Activated naive CD8-positive, alpha-beta T cell treated with anti-CD3 and anti-CD28 coated beads, Interleukin-2, amount 10 ng/mL, durations not matched to agents 7 days and 5 days (primary cell): ENCODE results near the gene RANBP17. TPM values are rescaled to one million over a fixed set of nuclear protein-coding genes. Genes with fewer than 3 reads are reported as not detected.

Experiments
- ATAC-seq: fragments of 150-1000 bp; cut with Tn5 transposase; one replicate; pipeline ENCODE4 v1.10.0; 2021; ENCODE audit warnings: low read depth, moderate library complexity
- POLR2A ChIA-PET: fragments of 350-600 bp; sonication (Branson Sonifier 250); formaldehyde crosslinking; loops from one replicate; lab custom pipeline; 2021; ENCODE audit warnings: antibody characterized with exemption; lab: Charles Lee
- DNase-seq: peaks from one replicate; pipeline ENCODE4 v3.0.0; 2021
- H3K27ac Mint-ChIP-seq: one replicate; pipeline ENCODE4 v1.8.0; 2022; ENCODE audit warnings: mild to moderate bottlenecking, mixed read lengths
- H3K27me3 Mint-ChIP-seq: one replicate; pipeline ENCODE4 v1.8.0; 2022; ENCODE audit warnings: mild to moderate bottlenecking, moderate library complexity, mixed read lengths
- H3K36me3 Mint-ChIP-seq: one replicate; pipeline ENCODE4 v1.8.0; 2021; ENCODE audit warnings: mild to moderate bottlenecking, mixed read lengths
- H3K4me1 Mint-ChIP-seq: one replicate; pipeline ENCODE4 v1.8.0; 2021; ENCODE audit warnings: mixed read lengths
- H3K4me3 Mint-ChIP-seq: one replicate; pipeline ENCODE4 v1.8.0; 2022; ENCODE audit warnings: mild to moderate bottlenecking, moderate library complexity, mixed read lengths
- H3K9me3 Mint-ChIP-seq: one replicate; pipeline ENCODE4 v1.8.0; 2021; ENCODE audit warnings: mixed read lengths
- total RNA-seq, 2 experiments: library from RNA; stranded (reverse); gene quantifications; one replicate each; pipeline ENCODE4 v1.2.3, GENCODE V29; 2021

Gene RANBP17
- total RNA-seq, 2 experiments from 2014 or later, result 0.53 TPM; not detected in 1

DNA sequence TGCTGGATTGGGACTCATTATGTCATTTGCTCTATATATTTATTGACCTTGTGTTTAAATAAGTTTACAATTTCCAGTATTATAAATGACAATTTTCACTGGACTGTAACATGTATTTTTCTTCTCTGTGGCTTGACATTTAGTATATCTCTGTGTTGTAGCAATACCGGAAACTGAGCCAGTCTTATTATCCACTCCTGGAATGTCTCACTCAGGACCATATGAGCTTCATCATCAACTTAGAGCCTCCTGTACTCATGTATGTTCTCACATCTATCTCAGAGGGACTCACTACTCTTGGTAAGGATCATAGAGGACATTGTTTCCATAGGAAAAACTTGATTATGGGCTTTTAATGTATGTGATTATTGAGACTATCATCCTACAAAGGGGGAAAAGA lies 380.7 kb downstream of the RANBP17 start:
- Mint-ChIP-seq H3K27me3 (peaks cover 12% of the 10 kb centered on the region), H3K4me3 (no peak overlapping the region), H3K36me3 (peaks cover 1% of the 10 kb centered on the region), H3K4me1 (peaks cover 13% of the 10 kb centered on the region), H3K9me3 (peaks cover under 1% of the 10 kb centered on the region), H3K27ac (no peak overlapping the region)
- DNase-seq, result no peak
- ATAC-seq, result no peak
- POLR2A ChIA-PET, result no interaction called here

DNA sequence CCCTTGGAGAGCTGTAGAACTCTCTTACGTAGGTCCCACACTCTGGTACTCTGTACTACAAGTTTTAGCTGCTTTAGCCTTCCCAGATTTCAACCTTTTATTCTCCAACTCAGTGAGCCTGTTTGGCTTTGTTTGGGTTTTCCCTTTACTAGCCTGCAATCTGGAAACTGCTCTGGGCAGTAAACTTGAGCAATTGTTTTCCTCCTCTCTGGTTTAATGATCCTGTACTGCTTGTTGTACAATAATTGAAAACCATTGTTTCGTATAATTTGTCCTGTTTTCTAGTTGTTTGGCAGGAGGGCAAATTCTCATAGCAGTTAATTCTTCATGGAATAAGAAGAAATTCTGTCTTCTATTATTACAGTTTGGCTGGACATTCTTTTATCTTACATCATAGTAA lies 384.4 kb downstream of the RANBP17 start:
- no peak overlapping the region for H3K4me3 Mint-ChIP-seq
- peaks cover 21% of the 10 kb centered on the region for H3K9me3 Mint-ChIP-seq
- ATAC-seq (no peak), DNase-seq (no peak)
- H3K27me3 Mint-ChIP-seq, result peaks cover 25% of the 10 kb centered on the region
- POLR2A ChIA-PET, result no interaction called here
- H3K4me1 Mint-ChIP-seq, result peaks cover 4% of the 10 kb centered on the region
- H3K27ac Mint-ChIP-seq, result no peak overlapping the region
- H3K36me3 Mint-ChIP-seq, result peaks cover 8% of the 10 kb centered on the region

DNA sequence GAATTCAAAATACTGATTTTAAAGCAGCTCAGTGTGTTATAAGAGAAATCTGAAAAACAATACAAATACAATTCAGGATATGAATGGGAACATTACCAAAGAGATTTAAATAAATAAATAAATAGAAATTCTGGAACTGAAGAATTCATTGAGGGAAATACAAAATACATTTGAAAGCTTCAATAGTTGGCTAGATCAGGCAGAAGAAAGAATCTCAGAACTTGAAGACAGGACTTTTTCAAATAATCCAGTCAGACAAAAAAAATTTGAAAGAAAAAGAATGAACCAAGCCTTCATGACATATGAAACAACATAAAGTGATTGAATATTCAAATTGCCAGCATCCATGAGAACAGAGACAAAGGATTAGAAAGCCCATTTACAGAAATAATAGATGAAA lies 387.6 kb downstream of the RANBP17 start:
- no peak overlapping the region for H3K27ac Mint-ChIP-seq
- POLR2A ChIA-PET, result no interaction called here
- peaks cover 25% of the 10 kb centered on the region for H3K9me3 Mint-ChIP-seq
- no peak for ATAC-seq
- H3K4me3 Mint-ChIP-seq, result no peak overlapping the region
- peaks cover 4% of the 10 kb centered on the region for H3K4me1 Mint-ChIP-seq
- H3K27me3 Mint-ChIP-seq, result peaks cover 16% of the 10 kb centered on the region
- DNase-seq, result no peak
- H3K36me3 Mint-ChIP-seq, result peaks cover 8% of the 10 kb centered on the region

GRCh38 chr5:171250738-171251137 lies 388.9 kb downstream of the RANBP17 start:
- Mint-ChIP-seq H3K4me3 (no peak overlapping the region), H3K27me3 (peaks cover 16% of the 10 kb centered on the region), H3K4me1 (peaks cover 4% of the 10 kb centered on the region), H3K36me3 (peaks cover 8% of the 10 kb centered on the region), H3K27ac (no peak overlapping the region), H3K9me3 (peaks cover 25% of the 10 kb centered on the region)
- ATAC-seq (no peak), DNase-seq (no peak)
- POLR2A ChIA-PET, result no interaction called here

DNA sequence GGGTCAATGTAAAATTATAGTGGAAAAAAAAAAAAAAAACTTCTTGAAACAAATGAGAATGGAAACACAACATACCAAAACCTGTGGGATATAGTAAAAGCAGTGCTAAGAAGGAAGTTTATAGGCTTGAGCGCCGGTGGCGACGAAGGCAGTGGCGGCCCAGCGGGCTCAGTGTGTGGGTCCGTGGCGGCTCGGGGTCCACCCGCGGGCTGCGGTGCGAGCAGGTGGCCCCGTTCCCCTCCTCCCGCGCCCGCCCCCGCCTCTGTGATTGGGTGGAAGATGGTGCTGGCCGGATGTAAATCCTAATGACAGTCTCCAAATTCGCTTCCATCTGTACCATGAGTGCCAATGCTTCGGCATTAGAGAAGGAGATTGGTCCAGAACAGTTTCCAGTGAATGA lies 389.7 kb downstream of the RANBP17 start:
- H3K36me3 Mint-ChIP-seq, result peaks cover 8% of the 10 kb centered on the region
- H3K27ac Mint-ChIP-seq, result no peak overlapping the region
- POLR2A ChIA-PET, result no interaction called here
- no peak for ATAC-seq
- no peak for DNase-seq
- no peak overlapping the region for H3K4me3 Mint-ChIP-seq
- H3K9me3 Mint-ChIP-seq, result peaks cover 25% of the 10 kb centered on the region
- peaks cover 4% of the 10 kb centered on the region for H3K4me1 Mint-ChIP-seq
- H3K27me3 Mint-ChIP-seq, result peaks cover 16% of the 10 kb centered on the region

DNA sequence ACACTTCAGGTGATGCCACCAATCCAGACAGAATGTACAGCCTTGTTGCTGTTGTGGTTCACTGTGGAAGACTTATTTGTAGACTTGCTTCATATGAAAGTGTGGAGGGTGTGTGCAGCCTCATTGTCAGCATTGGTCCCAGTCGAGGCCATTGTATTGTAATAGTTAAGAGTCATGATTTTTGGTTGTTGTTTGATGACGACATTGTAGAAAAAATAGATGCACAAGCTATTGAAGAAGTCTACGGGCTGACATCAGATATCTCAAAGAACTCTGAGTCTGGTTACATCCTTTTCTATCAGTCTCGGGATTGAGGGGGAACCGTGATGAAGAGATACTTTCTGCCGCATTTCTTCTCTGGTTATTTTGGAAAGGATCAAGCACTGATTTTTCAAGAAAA lies 390.9 kb downstream of the RANBP17 start:
- peaks cover 8% of the 10 kb centered on the region for H3K36me3 Mint-ChIP-seq
- POLR2A ChIA-PET, result no interaction called here
- peaks cover 23% of the 10 kb centered on the region for H3K9me3 Mint-ChIP-seq
- ATAC-seq (no peak), DNase-seq (no peak)
- no peak overlapping the region for H3K27ac Mint-ChIP-seq
- peaks cover 16% of the 10 kb centered on the region for H3K27me3 Mint-ChIP-seq
- H3K4me3 Mint-ChIP-seq, result no peak overlapping the region
- peaks cover 2% of the 10 kb centered on the region for H3K4me1 Mint-ChIP-seq

DNA sequence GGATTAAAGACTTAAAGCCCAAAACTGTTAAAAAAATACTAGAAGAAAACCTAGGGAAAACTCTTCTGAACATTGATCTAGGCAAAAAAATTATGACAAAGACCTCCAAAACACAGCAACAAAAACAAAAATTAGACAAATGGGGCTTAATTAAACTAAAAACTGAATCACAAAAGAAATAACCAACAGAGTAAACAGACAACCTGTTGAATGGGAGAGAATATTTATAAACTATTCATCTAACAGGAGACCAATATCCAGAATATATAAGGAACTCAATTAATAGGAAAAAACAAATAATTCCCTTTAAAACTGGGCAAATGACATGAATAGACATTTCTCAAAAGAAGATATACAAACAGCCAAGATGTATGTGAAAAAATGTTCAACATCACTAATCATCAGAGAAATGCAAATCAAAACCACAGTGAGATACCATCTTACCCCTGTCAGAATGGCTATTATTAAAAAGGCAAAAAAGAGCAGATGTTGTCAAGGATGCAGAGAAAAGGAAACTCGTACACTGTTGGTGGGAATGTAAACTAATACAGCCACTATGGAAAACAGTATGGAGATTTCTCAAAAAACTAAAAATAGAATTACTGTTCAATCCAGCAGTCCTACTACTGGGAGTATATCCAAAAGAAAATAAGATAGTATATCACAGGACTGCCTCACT lies 397.1 kb downstream of the RANBP17 start:
- H3K4me1 Mint-ChIP-seq, result peaks cover 5% of the 10 kb centered on the region
- H3K27me3 Mint-ChIP-seq, result peaks cover 6% of the 10 kb centered on the region
- DNase-seq (no peak), ATAC-seq (no peak)
- H3K27ac Mint-ChIP-seq, result no peak overlapping the region
- H3K36me3 Mint-ChIP-seq, result peaks cover 5% of the 10 kb centered on the region
- POLR2A ChIA-PET, result no interaction called here
- H3K9me3 Mint-ChIP-seq, result peaks cover 4% of the 10 kb centered on the region
- H3K4me3 Mint-ChIP-seq, result no peak overlapping the region

- no peak overlapping the region for H3K4me3 Mint-ChIP-seq
- peaks cover 6% of the 10 kb centered on the region for H3K27me3 Mint-ChIP-seq
- peaks cover 5% of the 10 kb centered on the region for H3K36me3 Mint-ChIP-seq
- ATAC-seq (no peak), DNase-seq (no peak)
- H3K9me3 Mint-ChIP-seq, result peaks cover 4% of the 10 kb centered on the region
- H3K4me1 Mint-ChIP-seq, result peaks cover 17% of the 10 kb centered on the region
- H3K27ac Mint-ChIP-seq, result no peak overlapping the region
- POLR2A ChIA-PET, result no interaction called here
Measured at GRCh38 chr5:171261361-171261760, 399.5 kb downstream of the RANBP17 start.

DNA sequence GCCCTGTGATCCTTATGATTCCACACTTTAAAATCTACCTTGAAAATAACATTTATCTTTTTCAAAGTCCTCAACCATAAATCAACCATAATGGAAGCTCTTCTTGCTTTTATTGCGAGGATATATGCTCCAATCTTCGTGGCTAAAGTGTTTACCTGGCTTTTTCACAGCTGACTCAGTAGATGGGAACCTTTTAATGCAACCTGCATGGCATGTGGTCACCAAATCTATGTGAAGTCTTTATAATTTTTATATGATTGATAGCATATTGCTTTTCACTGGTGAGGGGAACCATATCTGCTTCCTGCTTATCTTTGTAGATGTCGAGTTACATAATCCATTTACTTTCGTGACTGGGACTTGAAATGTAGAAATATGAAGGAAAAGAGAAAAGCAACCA lies 400.1 kb downstream of the RANBP17 start:
- Mint-ChIP-seq H3K27ac (no peak overlapping the region), H3K4me1 (peaks cover 17% of the 10 kb centered on the region), H3K36me3 (peaks cover 5% of the 10 kb centered on the region), H3K4me3 (no peak overlapping the region), H3K9me3 (peaks cover 4% of the 10 kb centered on the region), H3K27me3 (peaks cover 6% of the 10 kb centered on the region)
- POLR2A ChIA-PET, result no interaction called here
- no peak for DNase-seq
- no peak for ATAC-seq

- no peak for ATAC-seq
- Mint-ChIP-seq H3K36me3 (peaks cover 5% of the 10 kb centered on the region), H3K4me3 (no peak overlapping the region), H3K27me3 (peaks cover 6% of the 10 kb centered on the region), H3K4me1 (peaks cover 17% of the 10 kb centered on the region), H3K9me3 (peaks cover 4% of the 10 kb centered on the region), H3K27ac (no peak overlapping the region)
- no peak for DNase-seq
- POLR2A ChIA-PET, result interaction anchor here (1.1 kb wide), 1 partner anchor 124 kb away, joined by 3 read pairs; no protein-coding TSS in a partner anchor
Measured at GRCh38 chr5:171263181-171263580, 401.4 kb downstream of the RANBP17 start.

- ATAC-seq (peak; percentile 98), DNase-seq (no peak)
- peaks cover 2% of the 10 kb centered on the region for H3K36me3 Mint-ChIP-seq
- H3K27me3 Mint-ChIP-seq, result peaks cover 7% of the 10 kb centered on the region
- peak overlapping the region; percentile 52 for H3K4me3 Mint-ChIP-seq
- POLR2A ChIA-PET, result interaction anchor here (0.7 kb wide), 1 partner anchor 20 kb away, joined by 3 read pairs; no protein-coding TSS in a partner anchor
- H3K4me1 Mint-ChIP-seq, result peaks cover 19% of the 10 kb centered on the region
- H3K27ac Mint-ChIP-seq, result peak overlapping the region; percentile 77
- H3K9me3 Mint-ChIP-seq, result peaks cover 2% of the 10 kb centered on the region
Measured at GRCh38 chr5:171264843-171265242, 403.0 kb downstream of the RANBP17 start.

DNA sequence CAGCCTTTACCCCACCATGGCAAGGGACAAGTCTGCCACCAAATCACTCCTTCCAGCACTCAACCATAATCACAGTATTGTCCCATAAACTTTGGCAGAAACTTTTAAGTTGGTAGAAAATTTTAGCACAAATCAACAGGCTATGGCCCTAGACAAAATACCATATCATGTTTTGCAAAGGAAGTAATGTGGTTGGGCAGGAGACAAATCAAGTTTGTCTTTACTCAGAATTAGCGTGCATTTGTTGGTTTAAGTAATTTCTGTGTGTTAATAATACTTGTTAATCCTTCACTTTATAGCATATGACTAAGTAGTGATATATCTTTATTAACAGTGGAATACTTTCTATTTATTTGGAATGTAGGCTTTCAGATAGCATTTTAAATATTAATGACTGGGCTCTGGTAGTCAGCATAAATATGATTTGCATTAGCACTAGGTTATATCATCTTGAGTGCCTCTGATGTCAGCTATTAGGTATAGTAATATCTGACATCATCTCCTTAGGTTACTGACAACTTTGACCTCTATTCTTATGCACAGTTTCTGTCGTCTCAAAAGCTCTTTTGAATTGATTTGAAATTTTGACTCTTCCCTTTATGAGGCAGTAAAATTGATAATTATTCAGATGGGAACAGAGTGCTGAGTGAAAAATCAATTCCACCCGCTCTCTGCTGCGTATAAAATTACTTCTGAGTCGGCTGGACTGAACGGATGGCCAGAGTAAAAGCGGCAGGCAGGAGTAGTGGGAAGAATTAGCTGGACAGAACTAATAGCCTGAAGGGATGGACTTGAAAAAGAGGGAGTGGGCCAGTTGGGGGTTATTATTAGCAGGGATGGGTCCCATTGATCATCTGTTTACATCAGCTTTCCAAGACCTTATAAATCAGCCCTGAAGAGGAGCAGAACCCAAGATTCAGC lies 407.1 kb downstream of the RANBP17 start:
- POLR2A ChIA-PET, result no interaction called here
- Mint-ChIP-seq H3K27me3 (peaks cover 16% of the 10 kb centered on the region), H3K27ac (no peak overlapping the region), H3K4me3 (no peak overlapping the region), H3K9me3 (no peaks in the 10 kb centered on the region), H3K4me1 (peaks cover 16% of the 10 kb centered on the region), H3K36me3 (no peaks in the 10 kb centered on the region)
- DNase-seq (no peak), ATAC-seq (no peak)

GRCh38 chr5:171269717-171270116 lies 407.9 kb downstream of the RANBP17 start:
- Mint-ChIP-seq H3K27me3 (peaks cover 19% of the 10 kb centered on the region), H3K9me3 (no peaks in the 10 kb centered on the region), H3K4me3 (no peak overlapping the region), H3K27ac (no peak overlapping the region), H3K4me1 (peaks cover 9% of the 10 kb centered on the region), H3K36me3 (no peaks in the 10 kb centered on the region)
- ATAC-seq, result no peak
- DNase-seq, result no peak
- POLR2A ChIA-PET, result no interaction called here
